Mucosa of stomach (tissue), 1 donor: ENCODE results near the gene EIF5.

Experiments
- H3K27me3 ChIP-seq: one replicate; pipeline ENCODE4 v1.7.0; 2013; ENCODE audit warnings: mild to moderate bottlenecking, low read length; ENCODE audit not compliant: control insufficient read depth, insufficient read depth
- H3K36me3 ChIP-seq: one replicate; pipeline ENCODE4 v1.7.0; 2013; ENCODE audit warnings: low read length; ENCODE audit not compliant: control insufficient read depth, insufficient read depth
- H3K4me1 ChIP-seq: one replicate; pipeline ENCODE4 v1.7.0; 2013; ENCODE audit warnings: mild to moderate bottlenecking, low read length; ENCODE audit not compliant: control insufficient read depth, insufficient read depth
- H3K4me3 ChIP-seq: one replicate; pipeline ENCODE4 v1.7.0; 2013; ENCODE audit warnings: low read length
- H3K9ac ChIP-seq: one replicate; pipeline ENCODE4 v1.7.0; 2013; ENCODE audit warnings: mild to moderate bottlenecking, low read length, moderate library complexity
- H3K9me3 ChIP-seq: one replicate; pipeline ENCODE4 v1.7.0; 2013; ENCODE audit warnings: mild to moderate bottlenecking, low read length, moderate library complexity; ENCODE audit not compliant: control insufficient read depth
- donor health status: Pancreatic carcinoma.

The EIF5 gene

GRCh38 chr14:103294091-103294490 is 39.9 kb upstream of the EIF5 start:
- Histone ChIP-seq H3K9me3 (no peaks in the 10 kb centered on the region), H3K36me3 (no peaks in the 10 kb centered on the region), H3K4me1 (no peaks in the 10 kb centered on the region), H3K9ac (no peak overlapping the region), H3K27me3 (peaks cover 3% of the 10 kb centered on the region), H3K4me3 (no peak overlapping the region)

- H3K9ac ChIP-seq = no peak overlapping the region
Measured at GRCh38 chr14:103296007-103296406, 38.0 kb upstream of the EIF5 start.

GRCh38 chr14:103296987-103297386 is 37.0 kb upstream of the EIF5 start:
- Histone ChIP-seq H3K36me3 (no peaks in the 10 kb centered on the region), H3K4me3 (no peak overlapping the region), H3K27me3 (no peaks in the 10 kb centered on the region), H3K9me3 (no peaks in the 10 kb centered on the region), H3K9ac (no peak overlapping the region), H3K4me1 (no peaks in the 10 kb centered on the region)

More at GRCh38 chr14:103296007-103296406, 38.0 kb upstream of the EIF5 start:
- Histone ChIP-seq H3K4me1 (no peaks in the 10 kb centered on the region), H3K4me3 (no peak overlapping the region), H3K27me3 (peaks cover 2% of the 10 kb centered on the region), H3K9me3 (no peaks in the 10 kb centered on the region), H3K36me3 (no peaks in the 10 kb centered on the region)

GRCh38 chr14:103298620-103299019 is 35.4 kb upstream of the EIF5 start:
- Histone ChIP-seq H3K27me3 (no peaks in the 10 kb centered on the region), H3K4me3 (no peak overlapping the region), H3K36me3 (no peaks in the 10 kb centered on the region), H3K9me3 (no peaks in the 10 kb centered on the region), H3K4me1 (no peaks in the 10 kb centered on the region), H3K9ac (no peak overlapping the region)

- H3K27me3 ChIP-seq = no peaks in the 10 kb centered on the region
- H3K4me1 ChIP-seq = no peaks in the 10 kb centered on the region
- no peak overlapping the region for H3K9ac ChIP-seq
- H3K4me3 ChIP-seq = no peak overlapping the region
- no peaks in the 10 kb centered on the region for H3K36me3 ChIP-seq
- no peaks in the 10 kb centered on the region for H3K9me3 ChIP-seq
Measured at GRCh38 chr14:103301512-103302354, 32.3 kb upstream of the EIF5 start.

GRCh38 chr14:103302966-103303365 is 31.1 kb upstream of the EIF5 start:
- Histone ChIP-seq H3K27me3 (no peaks in the 10 kb centered on the region), H3K9me3 (no peaks in the 10 kb centered on the region), H3K9ac (no peak overlapping the region), H3K4me3 (no peak overlapping the region), H3K4me1 (no peaks in the 10 kb centered on the region), H3K36me3 (no peaks in the 10 kb centered on the region)

GRCh38 chr14:103304706-103305105 is 29.3 kb upstream of the EIF5 start:
- no peaks in the 10 kb centered on the region for H3K27me3 ChIP-seq
- H3K4me3 ChIP-seq = no peak overlapping the region
- no peak overlapping the region for H3K9ac ChIP-seq
- no peaks in the 10 kb centered on the region for H3K36me3 ChIP-seq
- H3K4me1 ChIP-seq = no peaks in the 10 kb centered on the region
- no peaks in the 10 kb centered on the region for H3K9me3 ChIP-seq

GRCh38 chr14:103308717-103309616 is 25.1 kb upstream of the EIF5 start:
- no peak overlapping the region for H3K9ac ChIP-seq
- H3K9me3 ChIP-seq = no peaks in the 10 kb centered on the region
- no peaks in the 10 kb centered on the region for H3K4me1 ChIP-seq
- H3K36me3 ChIP-seq = no peaks in the 10 kb centered on the region
- H3K4me3 ChIP-seq = no peak overlapping the region
- no peaks in the 10 kb centered on the region for H3K27me3 ChIP-seq

GRCh38 chr14:103310576-103311095 is 23.4 kb upstream of the EIF5 start:
- Histone ChIP-seq H3K9me3 (no peaks in the 10 kb centered on the region), H3K27me3 (no peaks in the 10 kb centered on the region), H3K4me1 (peaks cover 6% of the 10 kb centered on the region), H3K36me3 (no peaks in the 10 kb centered on the region), H3K4me3 (no peak overlapping the region), H3K9ac (no peak overlapping the region)

- H3K27me3 ChIP-seq = no peaks in the 10 kb centered on the region
- no peak overlapping the region for H3K4me3 ChIP-seq
- no peaks in the 10 kb centered on the region for H3K36me3 ChIP-seq
- H3K9ac ChIP-seq = no peak overlapping the region
- no peaks in the 10 kb centered on the region for H3K9me3 ChIP-seq
- peaks cover 6% of the 10 kb centered on the region for H3K4me1 ChIP-seq
Measured at GRCh38 chr14:103311171-103311997, 22.7 kb upstream of the EIF5 start.

GRCh38 chr14:103312006-103312635 is 21.9 kb upstream of the EIF5 start:
- peaks cover 6% of the 10 kb centered on the region for H3K4me1 ChIP-seq
- H3K27me3 ChIP-seq = no peaks in the 10 kb centered on the region
- H3K9ac ChIP-seq = no peak overlapping the region
- no peak overlapping the region for H3K4me3 ChIP-seq
- no peaks in the 10 kb centered on the region for H3K36me3 ChIP-seq
- H3K9me3 ChIP-seq = no peaks in the 10 kb centered on the region
